HG03280 (cell line): ENCODE measurements around the gene TOPAZ1.
A peak's percentile ranks its signal among the peaks of the same experiment; 100 is the strongest.

ENCODE experiments used
- ATAC-seq: cut with Tn5 transposase; IDR thresholded peaks from one replicate; pipeline ENCODE4 v1.9.1; 2021; ENCODE audit warnings: mild to moderate bottlenecking, moderate library complexity; ENCODE audit not compliant: unreplicated experiment

The TOPAZ1 gene

GRCh38 chr3:44241706-44242105 is at the start of gene TOPAZ1:
Gene TOPAZ1, plus strand, starts transcription at chr3:44241886. Its CDS starts 168 bp downstream, at chr3:44242054.
- ATAC-seq: no peak

- ATAC-seq: peak; percentile 59
Observed at GRCh38 chr3:44198284-44199269, 43.1 kb upstream of the TOPAZ1 start.

GRCh38 chr3:44206261-44206660 is 35.4 kb upstream of the TOPAZ1 start:
- ATAC-seq: no peak

GRCh38 chr3:44206862-44207652 is 34.6 kb upstream of the TOPAZ1 start:
- ATAC-seq: no peak

GRCh38 chr3:44208086-44208485 is 33.6 kb upstream of the TOPAZ1 start:
- no peak for ATAC-seq

- no peak for ATAC-seq
Observed at GRCh38 chr3:44208568-44208967, 33.1 kb upstream of the TOPAZ1 start.

GRCh38 chr3:44210967-44211366 is 30.7 kb upstream of the TOPAZ1 start:
- ATAC-seq: no peak

GRCh38 chr3:44222337-44222736 is 19.3 kb upstream of the TOPAZ1 start:
- no peak for ATAC-seq

- ATAC-seq: no peak
Observed at GRCh38 chr3:44223299-44223698, 18.4 kb upstream of the TOPAZ1 start.

- no peak for ATAC-seq
Observed at GRCh38 chr3:44224131-44224530, 17.6 kb upstream of the TOPAZ1 start.

GRCh38 chr3:44226573-44226972 is 15.1 kb upstream of the TOPAZ1 start:
- ATAC-seq: no peak

GRCh38 chr3:44227632-44228031 is 14.1 kb upstream of the TOPAZ1 start:
- no peak for ATAC-seq

GRCh38 chr3:44228900-44229299 is 12.8 kb upstream of the TOPAZ1 start:
- ATAC-seq: no peak

- no peak for ATAC-seq
Observed at GRCh38 chr3:44232407-44232806, 9.3 kb upstream of the TOPAZ1 start.

- ATAC-seq: no peak
Observed at GRCh38 chr3:44234648-44235268, 6.9 kb upstream of the TOPAZ1 start.

GRCh38 chr3:44235604-44236484 is 5.8 kb upstream of the TOPAZ1 start:
- peak; percentile 66 for ATAC-seq

- no peak for ATAC-seq
Observed at GRCh38 chr3:44236485-44236908, 5.2 kb upstream of the TOPAZ1 start.

GRCh38 chr3:44237161-44237560 is 4.5 kb upstream of the TOPAZ1 start:
- ATAC-seq: no peak

- no peak for ATAC-seq
Observed at GRCh38 chr3:44237665-44238064, 4.0 kb upstream of the TOPAZ1 start.

GRCh38 chr3:44238889-44239288 is 2.8 kb upstream of the TOPAZ1 start:
- ATAC-seq: no peak
